H1 (cell line): ENCODE data around the gene GRID2. TPM values are rescaled to one million over a fixed set of nuclear protein-coding genes. Genes with fewer than 3 reads are reported as not detected.

Source experiments
- CTCF ChIA-PET: fragments of 300-600 bp; sonication (Branson Sonifier 250); formaldehyde crosslinking; loops from one replicate; lab custom pipeline; 2021; ENCODE audit not compliant: partially characterized antibody; lab: Charles Lee
- POLR2A ChIA-PET: fragments of 300-600 bp; sonication (Branson Sonifier 250); formaldehyde crosslinking; loops from one replicate; lab custom pipeline; 2021; ENCODE audit warnings: inconsistent platforms; ENCODE audit not compliant: partially characterized antibody; lab: Charles Lee
- DNase-seq, 2 experiments: peaks; one replicate each; pipeline versions ENCODE4 v3.0.0 to v3.0.0-alpha.2; 2010 to 2022; ENCODE audit warnings: low spot score in 2 of 2, low read depth in 1 of 2, mixed read lengths in 1 of 2
- FAIRE-seq: peaks from 2 replicates; lab custom pipeline; 2011; peaks lifted over from hg19 to GRCh38; lab: Jason Lieb, UNC
- H2AFZ ChIP-seq: 2 replicates; pipeline ENCODE4 v1.8.1; 2012; ENCODE audit warnings: low read length, inconsistent platforms
- H2AK5ac ChIP-seq: 2 replicates; pipeline ENCODE4 v1.6.1; 2013; ENCODE audit warnings: low read depth, low read length
- H2BK120ac ChIP-seq: replicated peaks from 2 replicates; pipeline ENCODE3; 2013; ENCODE audit warnings: low read depth, low read length, inconsistent platforms
- H2BK12ac ChIP-seq: 2 replicates; pipeline ENCODE4 v1.6.1; 2013; ENCODE audit warnings: low read depth, low read length
- H2BK15ac ChIP-seq: 2 replicates; pipeline ENCODE4 v1.6.1; 2013; ENCODE audit warnings: low read length
- H2BK20ac ChIP-seq: 2 replicates; pipeline ENCODE4 v1.6.1; 2013; ENCODE audit warnings: low read length
- H2BK5ac ChIP-seq: 2 replicates; pipeline ENCODE4 v1.6.1; 2013; ENCODE audit warnings: low read depth, low read length
- H3K14ac ChIP-seq: 2 replicates; pipeline ENCODE4 v1.6.1; 2013; ENCODE audit warnings: inconsistent platforms; ENCODE audit not compliant: insufficient read length
- H3K18ac ChIP-seq: 2 replicates; pipeline ENCODE4 v1.6.1; 2013; ENCODE audit warnings: low read length; ENCODE audit errors: extremely low read depth
- H3K23ac ChIP-seq: 2 replicates; pipeline ENCODE4 v1.6.1; 2013; ENCODE audit warnings: inconsistent platforms; ENCODE audit not compliant: insufficient read length
- H3K23me2 ChIP-seq: 2 replicates; pipeline ENCODE4 v1.6.1; 2013; ENCODE audit warnings: low read depth, low read length
- H3K27ac ChIP-seq: 2 replicates; pipeline ENCODE4 v1.6.1; 2011; ENCODE audit warnings: low read depth, low read length, inconsistent platforms
- H3K27me3 ChIP-seq, 4 experiments: replicated peaks in 1 of 4; 1 replicate in 1 of 4; 2 replicates in 3 of 4; pipeline versions ENCODE4 v1.6.1 to v1.8.1; 2011 to 2013; ENCODE audit warnings: low read length in 3 of 4, mild to moderate bottlenecking in 3 of 4, inconsistent platforms in 2 of 4, mixed read lengths in 2 of 4, moderate library complexity in 1 of 4; ENCODE audit not compliant: control insufficient read depth in 3 of 4, insufficient read depth in 3 of 4; ENCODE audit errors: extremely low read depth in 1 of 4
- H3K36me3 ChIP-seq, 4 experiments: 2 replicates each; pipeline versions ENCODE4 v1.6.1 to v1.8.1; 2011 to 2013; ENCODE audit warnings: mild to moderate bottlenecking in 4 of 4, low read length in 3 of 4, moderate library complexity in 2 of 4, control low read depth in 1 of 4, inconsistent platforms in 1 of 4; ENCODE audit not compliant: insufficient read depth in 4 of 4, control insufficient read depth in 2 of 4
- H3K4ac ChIP-seq: replicated peaks from 2 replicates; pipeline ENCODE3; 2013; ENCODE audit warnings: low read length, low read depth, mixed read lengths, inconsistent platforms; ENCODE audit not compliant: insufficient read length
- H3K4me1 ChIP-seq, 4 experiments: replicated peaks in 1 of 4; 1 replicate in 1 of 4; 2 replicates in 3 of 4; pipeline versions ENCODE4 v1.6.1 to v1.8.1; 2011 to 2013; ENCODE audit warnings: low read length in 3 of 4, inconsistent platforms in 2 of 4, mixed read lengths in 1 of 4; ENCODE audit not compliant: insufficient read depth in 4 of 4, control insufficient read depth in 3 of 4
- H3K4me2 ChIP-seq, 2 experiments: 2 replicates each; pipeline versions ENCODE4 v1.6.1 to v1.8.1; 2011 to 2013; ENCODE audit warnings: low read depth in 2 of 2, low read length in 2 of 2, control low read depth in 1 of 2, inconsistent platforms in 1 of 2, mild to moderate bottlenecking in 1 of 2; ENCODE audit not compliant: insufficient read depth in 1 of 2
- H3K4me3 ChIP-seq, 4 experiments: fragments of 200-600, 300-600 bp in 1 of 4; sonication (generic), shearing (Covaris generic), sonication (Bioruptor Twin) in 1 of 4; 2 replicates each; pipeline versions ENCODE4 v1.5.1 to v1.8.1; 2011 to 2016; ENCODE audit warnings: low read length in 4 of 4, low read depth in 3 of 4, control low read depth in 2 of 4, inconsistent platforms in 2 of 4, mild to moderate bottlenecking in 2 of 4, mixed read lengths in 1 of 4, moderate library complexity in 1 of 4; ENCODE audit not compliant: insufficient read depth in 2 of 4; ENCODE audit errors: extremely low read depth in 1 of 4
- H3K56ac ChIP-seq: replicated peaks from 2 replicates; pipeline ENCODE3; 2013; ENCODE audit warnings: low read depth, mild to moderate bottlenecking, mixed read lengths, low read length, inconsistent platforms; ENCODE audit not compliant: insufficient read length
- H3K79me1 ChIP-seq: 2 replicates; pipeline ENCODE4 v1.6.1; 2013; ENCODE audit warnings: low read depth, low read length, control low read depth
- H3K79me2 ChIP-seq, 2 experiments: 2 replicates each; pipeline versions ENCODE4 v1.6.1 to v1.8.1; 2012 to 2013; ENCODE audit warnings: low read length in 2 of 2, mild to moderate bottlenecking in 2 of 2, inconsistent platforms in 1 of 2; ENCODE audit not compliant: insufficient read depth in 2 of 2, control insufficient read depth in 1 of 2
- H3K9ac ChIP-seq, 4 experiments: replicated peaks in 1 of 4; 1 replicate in 1 of 4; 2 replicates in 3 of 4; pipeline versions ENCODE4 v1.6.1 to v1.8.1; 2011 to 2013; ENCODE audit warnings: low read depth in 3 of 4, low read length in 3 of 4, control low read depth in 2 of 4, mild to moderate bottlenecking in 2 of 4, moderate library complexity in 2 of 4, inconsistent platforms in 1 of 4; ENCODE audit errors: extremely low read depth in 1 of 4
- H3K9me3 ChIP-seq, 2 experiments: 2 replicates each; pipeline versions ENCODE4 v1.6.1 to v1.8.1; 2012 to 2013; ENCODE audit warnings: mild to moderate bottlenecking in 2 of 2, moderate library complexity in 2 of 2, control low read depth in 1 of 2, inconsistent platforms in 1 of 2, low read depth in 1 of 2, low read length in 1 of 2, mixed read lengths in 1 of 2; ENCODE audit not compliant: insufficient read depth in 2 of 2
- H4K20me1 ChIP-seq, 2 experiments: replicated peaks in 1 of 2; 2 replicates each; pipeline versions ENCODE3 to v1.8.1; 2011 to 2013; ENCODE audit warnings: inconsistent platforms in 2 of 2, low read length in 2 of 2, mild to moderate bottlenecking in 1 of 2; ENCODE audit not compliant: insufficient read depth in 2 of 2, control insufficient read depth in 1 of 2
- H4K5ac ChIP-seq: 2 replicates; pipeline ENCODE4 v1.6.1; 2013; ENCODE audit warnings: low read length, low read depth, mixed read lengths, inconsistent platforms; ENCODE audit not compliant: insufficient read length
- H4K8ac ChIP-seq: 2 replicates; pipeline ENCODE4 v1.8.0; 2013; ENCODE audit warnings: mild to moderate bottlenecking, moderate library complexity, low read length, inconsistent platforms; ENCODE audit not compliant: insufficient read depth; ENCODE audit errors: extremely low read depth
- H4K91ac ChIP-seq: replicated peaks from 2 replicates; pipeline ENCODE3; 2013; ENCODE audit warnings: low read length, mixed read lengths, inconsistent platforms; ENCODE audit not compliant: insufficient read length
- BACH1 ChIP-seq: IDR thresholded peaks from 2 replicates; pipeline ENCODE4 v1.6.1; 2012; ENCODE audit warnings: low read length, improper control_type of control experiment
- CREB1 ChIP-seq: IDR thresholded peaks from 2 replicates; pipeline ENCODE4 v1.6.1; 2012; ENCODE audit warnings: inconsistent platforms
- SIN3A ChIP-seq, 2 experiments: IDR thresholded peaks in 1 of 2; conservative IDR thresholded peaks in 1 of 2; 2 replicates each; pipeline ENCODE4 v1.6.1; 2011 to 2012; ENCODE audit warnings: low read length in 2 of 2, improper control_type of control experiment in 1 of 2, low read depth in 1 of 2, mild to moderate bottlenecking in 1 of 2
- WGBS, 2 experiments: shearing (Covaris generic) in 1 of 2; methylation state at CpG; one replicate each; pipeline versions ENCODE4 v1.1.6 to v1.1.7; 2013 to 2015; ENCODE audit warnings: low lambda C conversion rate in 2 of 2, mixed read lengths in 2 of 2, inconsistent platforms in 1 of 2, low coverage in 1 of 2, missing lambda C conversion rate in 1 of 2; ENCODE audit not compliant: insufficient replicate concordance in 2 of 2, insufficient coverage in 1 of 2, insufficient read length in 1 of 2; ENCODE audit errors: extremely low coverage in 1 of 2, missing lambda C conversion rate in 1 of 2; 5-methylcytosine and 5-hydroxymethylcytosine counted together
- polyA plus RNA-seq, 7 experiments: library from polyadenylated mRNA; depleted of rRNA in 3 of 7; stranded (reverse) in 5 of 7; unstranded in 2 of 7; fragments of >200 nt in 5 of 7; fragments of 200-250 nt in 2 of 7; gene quantifications; 1 replicate in 5 of 7; 2 replicates in 1 of 7; 4 replicates in 1 of 7; pipeline versions ENCODE4 v1.2.1 to v1.2.3, GENCODE V29; 2011 to 2013; ENCODE audit warnings: missing spikeins in 2 of 7, mixed read lengths in 2 of 7
- total RNA-seq: library from RNA; stranded (reverse); fragmentation: NEBNext Ultra II Directional; extraction: Animal tissue kit (Norgen Biotek cat#: 25700); gene quantifications from 2 replicates; pipeline ENCODE4 v1.2.1, GENCODE V29; 2021

The GRID2 gene
- total and polyA plus RNA-seq, 2 of the 8 experiments (the other 6 are each of a cell fraction or from before 2014, with no cell fraction given) = 31.1 to 81.9 TPM

DNA sequence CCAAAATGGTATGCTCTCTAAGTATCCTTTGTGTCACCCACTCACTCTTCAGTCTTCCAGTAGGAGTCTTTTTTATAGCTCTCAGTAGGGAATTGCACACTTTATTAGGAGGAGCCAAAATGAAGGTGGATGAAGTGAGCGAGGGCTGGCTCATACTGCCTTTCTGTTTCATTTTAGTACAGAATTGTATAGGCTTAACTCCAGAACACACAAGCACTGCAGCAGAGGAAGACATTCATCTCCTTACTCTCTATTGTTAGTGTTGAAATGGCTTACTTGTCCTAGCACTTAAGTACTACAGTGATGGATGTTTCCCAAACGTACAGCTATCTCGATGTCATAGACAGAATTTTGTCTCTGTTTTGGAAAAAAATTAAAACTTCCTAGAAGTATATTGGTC lies 1197.5 kb downstream of the GRID2 start:
- no peak overlapping the region for H2BK5ac ChIP-seq
- no peaks in the 10 kb centered on the region for H3K27me3 ChIP-seq
- H3K18ac ChIP-seq = no peak overlapping the region
- H4K91ac ChIP-seq = no peak overlapping the region
- H3K79me2 ChIP-seq = no peaks in the 10 kb centered on the region
- H3K27ac ChIP-seq = no peak overlapping the region
- no peaks in the 10 kb centered on the region for H3K23me2 ChIP-seq
- H3K4me1 ChIP-seq = peaks cover 0 to 5% (median 0%) of the 10 kb centered on the region in 4 experiments; a peak in 1 of 7 replicates
- H2BK12ac ChIP-seq = no peak overlapping the region
- H2BK120ac ChIP-seq = no peak overlapping the region
- no peak overlapping the region for H3K23ac ChIP-seq
- H3K14ac ChIP-seq = no peak overlapping the region
- H2AK5ac ChIP-seq = no peak overlapping the region
- 81% methylated on average over 3 of the region's 3 CpGs; no CpG with 5 or more reads in 1 of the 2 experiments for WGBS, 2 experiments
- H4K20me1 ChIP-seq = no peaks in the 10 kb centered on the region
- FAIRE-seq (no peak), DNase-seq (no peak)
- no peak overlapping the region for H2BK15ac ChIP-seq
- no peak overlapping the region for H3K4me2 ChIP-seq
- no peaks in the 10 kb centered on the region for H3K9me3 ChIP-seq
- TF ChIP-seq CREB1 (no peak), BACH1 (no peak), SIN3A (conservative IDR thresholded peaks at IDR 0.05 in 1 of 2, IDR thresholded peaks at IDR 0.05 in 1 of 2; ENCODE audit: low read depth in 1 of 2, low read length in 2 of 2) (no peak)
- no peak overlapping the region for H2AFZ ChIP-seq
- no peak overlapping the region for H3K4me3 ChIP-seq
- H3K56ac ChIP-seq = no peak overlapping the region
- H4K5ac ChIP-seq = no peak overlapping the region
- no peak overlapping the region for H3K9ac ChIP-seq
- no peak overlapping the region for H4K8ac ChIP-seq
- no peaks in the 10 kb centered on the region; the same call in 1 of the 2 replicates for H3K79me1 ChIP-seq
- no peak overlapping the region for H2BK20ac ChIP-seq
- CTCF ChIA-PET = no interaction called here
- no peak overlapping the region for H3K4ac ChIP-seq
- POLR2A ChIA-PET = interaction anchor here (1.2 kb wide), 1 partner anchor 22 kb away, joined by 3 read pairs; no protein-coding TSS in a partner anchor
- H3K36me3 ChIP-seq = no peaks in the 10 kb centered on the region
